ENCODE data around the gene GJC1. TPM values are rescaled to one million over a fixed set of nuclear protein-coding genes. Genes with fewer than 3 reads are reported as not detected.

The GJC1 gene
- total RNA-seq, 4 donors from 2014 or later: 3.1 to 18.6 (median 9.0) TPM

- no peak overlapping the region for H3K27ac ChIP-seq
Observed at GRCh38 chr17:44850612-44851011, 20.5 kb upstream of the GJC1 start.

GRCh38 chr17:44850025-44850424, 19.9 kb upstream of the GJC1 start:
- H3K4me3 ChIP-seq: no peak overlapping the region
- H3K4me1 ChIP-seq: no peaks in the 10 kb centered on the region
- H3K9me3 ChIP-seq: no peaks in the 10 kb centered on the region
- no peak for DNase-seq (ENCODE audit: low spot score in 2 of 2)
- 85 to 86% methylated on average over 7 of the region's 7 CpGs for WGBS, 2 donors
- H3K36me3 ChIP-seq: peaks cover 0 to 60% (median 28%) of the 10 kb centered on the region in 3 donors
- TF ChIP-seq POLR2A (IDR thresholded peaks at IDR 0.05) (no peak), EP300 (IDR thresholded peaks at IDR 0.05) (no peak), CTCF (IDR thresholded peaks at IDR 0.05) (no peak)
- no peaks in the 10 kb centered on the region for H3K27me3 ChIP-seq
- H3K27ac ChIP-seq: no peak overlapping the region

More at GRCh38 chr17:44850612-44851011, 20.5 kb upstream of the GJC1 start:
- TF ChIP-seq EP300 (IDR thresholded peaks at IDR 0.05) (no peak), CTCF (IDR thresholded peaks at IDR 0.05) (no peak), POLR2A (IDR thresholded peaks at IDR 0.05) (no peak)
- 57 to 67% methylated on average over 5 of the region's 5 CpGs for WGBS, 2 donors
- H3K27me3 ChIP-seq: no peaks in the 10 kb centered on the region
- H3K4me1 ChIP-seq: no peaks in the 10 kb centered on the region
- no peak overlapping the region for H3K4me3 ChIP-seq
- H3K36me3 ChIP-seq: peaks cover 0 to 65% (median 28%) of the 10 kb centered on the region in 3 donors
- no peak for DNase-seq (ENCODE audit: low spot score in 2 of 2)
- H3K9me3 ChIP-seq: no peaks in the 10 kb centered on the region

- Histone ChIP-seq H3K36me3 (peaks cover 0 to 50% (median 18%) of the 10 kb centered on the region in 3 donors), H3K27me3 (no peaks in the 10 kb centered on the region), H3K4me3 (no peak overlapping the region), H3K9me3 (no peaks in the 10 kb centered on the region), H3K27ac (no peak overlapping the region), H3K4me1 (no peaks in the 10 kb centered on the region)
- TF ChIP-seq CTCF (IDR thresholded peaks at IDR 0.05): no peak
- no peak for TF ChIP-seq EP300 (IDR thresholded peaks at IDR 0.05)
- TF ChIP-seq POLR2A (IDR thresholded peaks at IDR 0.05): no peak
- 86 to 89% methylated on average over 12 of the region's 12 CpGs for WGBS, 2 donors
- no peak for DNase-seq (ENCODE audit: low spot score in 2 of 2)
Observed at GRCh38 chr17:44848961-44849489, 18.9 kb upstream of the GJC1 start.

GRCh38 chr17:44848257-44848795, 18.2 kb upstream of the GJC1 start:
- Histone ChIP-seq H3K9me3 (no peaks in the 10 kb centered on the region), H3K4me1 (no peaks in the 10 kb centered on the region), H3K27ac (no peak overlapping the region), H3K36me3 (peaks cover 0 to 43% (median 11%) of the 10 kb centered on the region in 3 donors), H3K4me3 (no peak overlapping the region), H3K27me3 (no peaks in the 10 kb centered on the region)
- DNase-seq (ENCODE audit: low spot score in 2 of 2): no peak
- WGBS, 2 donors: 58 to 69% methylated on average over 6 of the region's 6 CpGs
- TF ChIP-seq CTCF (IDR thresholded peaks at IDR 0.05) (no peak), POLR2A (IDR thresholded peaks at IDR 0.05) (no peak), EP300 (IDR thresholded peaks at IDR 0.05) (no peak)

- Histone ChIP-seq H3K4me1 (no peaks in the 10 kb centered on the region), H3K27ac (no peak within 1 kb of the TSS), H3K4me3 (no peak within 1 kb of the TSS), H3K9me3 (no peaks in the 10 kb centered on the region), H3K36me3 (peaks cover 0 to 35% (median 3%) of the 10 kb centered on the region in 3 donors), H3K27me3 (no peaks in the 10 kb centered on the region)
- TF ChIP-seq CTCF (IDR thresholded peaks at IDR 0.05) (no peak), POLR2A (IDR thresholded peaks at IDR 0.05) (no peak), EP300 (IDR thresholded peaks at IDR 0.05) (no peak)
- no peak for DNase-seq (ENCODE audit: low spot score in 2 of 2)
- 51 to 58% methylated on average over 2 of the region's 2 CpGs for WGBS, 2 donors
Observed at GRCh38 chr17:44847586-44847985, 17.5 kb upstream of the GJC1 start, which contains the start of gene HIGD1B. TSS of gene HIGD1B (plus strand) at chr17:44847883. CDS start at chr17:44848153, 270 bp downstream.

Data from tibial nerve (tissue), 4 donors.